ENCODE measurements around the gene BNIP3.
"Not testable (repeated sequence)": the region's sequence is repeated elsewhere in the genome, so short reads cannot be mapped to it uniquely, and the experiment has no call there.

Gene BNIP3

DNA sequence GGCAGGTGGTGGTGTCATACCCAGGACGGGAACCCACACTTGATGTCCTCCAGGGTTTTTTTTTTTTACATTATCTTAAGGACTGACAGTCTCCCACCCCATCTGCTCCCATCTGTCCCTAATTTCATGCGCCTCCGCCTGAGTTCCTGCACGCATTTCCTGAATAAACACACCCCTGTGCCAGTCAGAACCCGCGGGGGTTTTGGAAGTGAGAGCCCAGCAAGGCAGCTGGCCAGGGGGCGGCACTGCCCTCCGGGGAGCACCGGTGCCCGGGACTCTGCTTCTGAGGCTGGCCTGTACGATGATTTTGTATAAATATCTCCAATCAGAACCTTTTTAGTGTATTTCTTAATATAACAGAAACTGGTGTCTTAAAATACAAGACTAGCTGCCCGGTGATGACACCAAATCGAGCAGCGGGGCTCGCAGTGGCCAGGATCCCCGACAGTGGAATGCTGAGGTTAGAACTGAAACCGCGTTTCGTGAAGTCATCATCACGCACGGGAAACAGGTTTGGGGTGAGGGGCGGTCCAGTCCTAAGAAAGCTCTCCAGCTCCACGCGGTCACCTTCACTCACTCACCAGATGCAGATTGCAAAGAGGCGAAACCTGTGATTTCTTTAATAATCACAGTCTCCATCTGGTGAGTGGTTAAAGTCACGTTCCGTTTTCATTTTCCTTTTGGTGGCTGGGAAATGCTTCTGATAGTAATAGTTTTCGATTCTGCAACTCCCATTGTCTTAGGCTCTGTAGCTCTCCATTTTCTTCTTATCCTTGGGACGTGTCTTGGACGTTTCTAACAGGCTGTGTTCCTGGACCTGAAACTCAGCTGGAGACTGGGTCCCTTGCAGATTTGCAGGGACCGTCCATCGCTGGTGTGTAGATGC is 19.7 kb downstream of the BNIP3 start:
- no peak overlapping the region for H3K4me3 ChIP-seq (replicated peaks; ENCODE audit: low read depth, low read length)
- DNase-seq (ENCODE audit: low read depth): no peak

DNA sequence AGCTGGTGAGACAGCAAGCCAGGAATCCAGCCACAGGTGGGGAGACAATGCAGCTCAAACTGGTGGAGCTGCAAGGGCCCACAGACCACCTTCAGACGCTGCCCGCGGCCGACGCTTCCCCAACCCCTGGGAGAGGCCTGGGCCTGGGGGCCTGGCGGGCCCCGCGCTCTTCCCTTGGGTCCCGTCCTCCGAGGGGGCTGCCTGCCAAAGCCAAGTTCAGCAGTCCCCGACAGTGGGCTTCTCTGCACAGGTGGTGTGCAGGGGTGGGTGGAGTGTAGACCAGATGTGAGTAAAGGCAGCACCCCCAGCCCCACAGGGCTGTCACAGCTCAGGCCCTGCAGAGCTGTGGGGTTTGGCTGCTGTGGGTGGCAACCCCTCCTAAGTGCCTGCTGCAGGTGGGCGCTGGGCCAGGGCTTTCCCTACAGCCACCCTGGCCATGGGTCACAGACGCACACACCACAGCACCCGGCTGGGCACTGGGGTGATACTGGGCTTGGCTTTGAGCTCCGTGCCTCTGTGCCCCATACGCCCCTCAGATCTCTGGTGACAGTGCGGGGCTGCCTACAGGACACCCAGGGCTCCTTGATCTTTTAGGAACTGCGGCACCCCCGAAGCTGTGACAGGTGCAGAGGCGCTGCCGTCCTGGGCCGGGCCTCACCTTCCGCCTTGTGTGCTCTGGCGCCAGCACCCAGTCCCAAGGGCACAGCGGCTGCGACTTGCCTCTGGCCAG is 20.5 kb downstream of the BNIP3 start:
- DNase-seq (ENCODE audit: low read depth): no peak
- H3K4me3 ChIP-seq (replicated peaks; ENCODE audit: low read depth, low read length): no peak overlapping the region
- TF ChIP-seq, protein P1, sequence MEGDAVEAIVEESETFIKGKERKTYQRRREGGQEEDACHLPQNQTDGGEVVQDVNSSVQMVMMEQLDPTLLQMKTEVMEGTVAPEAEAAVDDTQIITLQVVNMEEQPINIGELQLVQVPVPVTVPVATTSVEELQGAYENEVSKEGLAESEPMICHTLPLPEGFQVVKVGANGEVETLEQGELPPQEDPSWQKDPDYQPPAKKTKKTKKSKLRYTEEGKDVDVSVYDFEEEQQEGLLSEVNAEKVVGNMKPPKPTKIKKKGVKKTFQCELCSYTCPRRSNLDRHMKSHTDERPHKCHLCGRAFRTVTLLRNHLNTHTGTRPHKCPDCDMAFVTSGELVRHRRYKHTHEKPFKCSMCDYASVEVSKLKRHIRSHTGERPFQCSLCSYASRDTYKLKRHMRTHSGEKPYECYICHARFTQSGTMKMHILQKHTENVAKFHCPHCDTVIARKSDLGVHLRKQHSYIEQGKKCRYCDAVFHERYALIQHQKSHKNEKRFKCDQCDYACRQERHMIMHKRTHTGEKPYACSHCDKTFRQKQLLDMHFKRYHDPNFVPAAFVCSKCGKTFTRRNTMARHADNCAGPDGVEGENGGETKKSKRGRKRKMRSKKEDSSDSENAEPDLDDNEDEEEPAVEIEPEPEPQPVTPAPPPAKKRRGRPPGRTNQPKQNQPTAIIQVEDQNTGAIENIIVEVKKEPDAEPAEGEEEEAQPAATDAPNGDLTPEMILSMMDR (IDR thresholded peaks at IDR 0.05; ENCODE audit: low read length, missing control alignments): no peak

More for the DNA sequence above, 19.7 kb downstream of the BNIP3 start:
- TF ChIP-seq, protein P1 (IDR thresholded peaks at IDR 0.05; ENCODE audit: low read length, missing control alignments): no peak

DNA sequence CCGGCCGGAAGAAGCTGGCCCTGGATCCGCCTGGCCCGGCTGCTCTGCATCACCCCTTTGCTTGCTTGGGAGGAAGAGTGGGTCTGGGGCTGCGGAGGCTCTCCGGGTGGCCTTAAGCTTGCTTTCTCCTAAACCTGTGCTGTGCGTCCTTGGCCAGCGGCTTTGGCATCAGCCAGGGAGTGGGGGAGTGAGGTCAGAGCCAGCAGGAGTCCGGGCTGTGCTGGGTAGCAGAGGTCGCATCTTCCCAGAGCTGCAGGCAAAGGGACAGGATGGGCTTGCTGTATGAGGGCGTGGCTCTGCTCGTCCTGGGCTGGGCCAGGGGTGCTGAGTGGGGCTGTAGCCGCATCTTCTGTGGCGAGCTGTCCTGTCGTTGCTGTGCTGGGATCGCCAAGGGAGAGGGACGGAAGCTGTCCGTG is 21.1 kb downstream of the BNIP3 start:
- no peak overlapping the region for H3K4me3 ChIP-seq (replicated peaks; ENCODE audit: low read depth, low read length)
- DNase-seq (ENCODE audit: low read depth): no peak
- TF ChIP-seq, protein P1 (IDR thresholded peaks at IDR 0.05; ENCODE audit: low read length, missing control alignments): no peak

DNA sequence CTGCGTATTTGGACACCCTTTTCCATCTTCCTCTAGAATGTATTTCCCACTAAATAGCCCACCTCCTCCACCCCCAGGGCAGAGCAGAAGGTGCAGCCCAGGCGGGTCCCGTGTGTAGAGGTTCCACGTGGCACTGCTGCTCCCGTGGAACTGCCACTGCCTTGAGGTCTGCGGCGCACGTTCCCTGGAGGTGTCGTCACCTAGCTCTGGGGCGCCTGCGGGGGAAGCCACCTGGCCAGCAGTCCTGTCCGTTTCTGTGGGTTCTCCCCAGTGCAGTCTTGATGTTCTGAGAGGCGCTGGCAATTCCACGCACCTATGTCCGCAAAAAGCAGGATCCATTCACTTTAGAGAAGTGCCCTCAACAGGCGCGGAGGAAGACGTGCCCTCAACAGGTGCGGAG is 21.9 kb downstream of the BNIP3 start:
- no peak overlapping the region for H3K4me3 ChIP-seq (replicated peaks; ENCODE audit: low read depth, low read length)
- DNase-seq (ENCODE audit: low read depth): no peak
- TF ChIP-seq, protein P1 (IDR thresholded peaks at IDR 0.05; ENCODE audit: low read length, missing control alignments): no peak

DNA sequence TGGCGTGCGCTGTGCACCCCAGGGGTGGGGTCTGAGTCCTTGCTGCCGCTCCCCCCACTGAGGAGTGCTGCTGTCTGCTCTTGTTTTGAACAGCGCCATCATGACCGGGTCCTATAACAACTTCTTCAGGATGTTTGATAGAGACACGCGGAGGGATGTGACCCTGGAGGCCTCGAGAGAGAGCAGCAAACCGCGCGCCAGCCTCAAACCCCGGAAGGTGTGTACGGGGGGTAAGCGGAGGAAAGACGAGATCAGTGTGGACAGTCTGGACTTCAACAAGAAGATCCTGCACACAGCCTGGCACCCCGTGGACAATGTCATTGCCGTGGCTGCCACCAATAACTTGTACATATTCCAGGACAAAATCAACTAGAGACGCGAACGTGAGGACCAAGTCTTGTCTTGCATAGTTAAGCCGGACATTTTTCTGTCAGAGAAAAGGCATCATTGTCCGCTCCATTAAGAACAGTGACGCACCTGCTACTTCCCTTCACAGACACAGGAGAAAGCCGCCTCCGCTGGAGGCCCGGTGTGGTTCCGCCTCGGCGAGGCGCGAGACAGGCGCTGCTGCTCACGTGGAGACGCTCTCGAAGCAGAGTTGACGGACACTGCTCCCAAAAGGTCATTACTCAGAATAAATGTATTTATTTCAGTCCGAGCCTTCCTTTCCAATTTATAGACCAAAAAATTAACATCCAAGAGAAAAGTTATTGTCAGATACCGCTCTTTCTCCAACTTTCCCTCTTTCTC is 26.0 kb downstream of the BNIP3 start:
- no peak overlapping the region for H3K4me3 ChIP-seq (replicated peaks; ENCODE audit: low read depth, low read length)
- DNase-seq (ENCODE audit: low read depth): no peak
- TF ChIP-seq, protein P1 (IDR thresholded peaks at IDR 0.05; ENCODE audit: low read length, missing control alignments): no peak

DNA sequence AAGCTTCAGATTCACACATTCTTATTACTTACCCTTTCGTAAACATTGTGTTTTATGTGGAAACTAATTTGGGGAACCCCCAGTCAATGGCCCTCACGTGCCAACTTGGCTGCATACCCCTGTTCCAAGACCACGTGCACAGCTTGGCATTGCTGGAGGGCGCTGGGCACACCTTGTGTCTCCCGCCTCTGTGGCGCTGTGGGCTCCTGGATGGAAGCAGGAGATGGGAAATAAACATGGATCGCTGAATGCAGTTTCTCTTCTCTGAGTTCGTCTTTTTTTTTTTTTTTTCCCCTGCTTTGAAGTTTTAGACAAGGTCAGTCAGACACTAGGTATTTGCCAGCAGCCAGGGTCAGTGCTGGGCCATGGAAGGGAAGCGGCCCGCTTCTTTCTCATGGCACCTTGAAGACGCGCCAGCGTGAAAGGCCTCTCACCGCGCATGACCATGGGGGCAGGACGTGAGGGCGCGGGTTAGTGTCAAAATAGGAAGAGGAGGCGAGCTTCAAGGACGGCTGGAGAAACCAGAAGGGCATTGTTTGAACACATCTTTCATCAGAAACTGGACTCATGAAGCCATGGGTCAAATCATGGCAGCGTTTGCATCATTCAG is 27.3 kb downstream of the BNIP3 start:
- H3K4me3 ChIP-seq (replicated peaks; ENCODE audit: low read depth, low read length): no peak overlapping the region
- TF ChIP-seq, protein P1 (IDR thresholded peaks at IDR 0.05; ENCODE audit: low read length, missing control alignments): no peak
- no peak for DNase-seq (ENCODE audit: low read depth)

DNA sequence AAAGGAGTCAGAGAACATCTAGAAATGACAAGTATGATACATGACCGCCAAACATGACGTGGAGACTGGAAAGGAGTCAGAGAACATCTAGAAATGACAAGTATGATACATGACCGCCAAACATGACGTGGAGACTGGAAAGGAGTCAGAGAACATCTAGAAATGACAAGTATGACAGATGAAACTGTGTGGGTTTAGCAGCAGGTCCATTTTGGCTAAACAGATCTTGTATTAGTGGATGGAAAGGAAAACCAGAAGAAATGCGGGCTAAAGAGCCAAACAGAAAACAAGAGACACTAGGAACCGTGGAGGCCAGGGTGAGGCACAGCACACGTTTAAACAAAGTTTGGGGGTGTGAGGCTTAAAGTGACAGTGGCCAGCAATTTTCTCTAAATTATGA is 31.8 kb downstream of the BNIP3 start:
- not testable (repeated sequence) for H3K4me3 ChIP-seq (replicated peaks; ENCODE audit: low read depth, low read length); DNase-seq (ENCODE audit: low read depth)

All from fibroblast of pulmonary artery (primary cell).